Measurements from ENCODE around the gene B3GNT2.

- TF ChIP-seq CTCF (IDR thresholded peaks at IDR 0.05) = no peak
- no peak for TF ChIP-seq POLR2A (IDR thresholded peaks at IDR 0.05)
Observed at GRCh38 chr2:62206024-62206423, 10.1 kb downstream of the B3GNT2 start.
